ENCODE measurements around the gene PTPN2. TPM values are rescaled to one million over a fixed set of nuclear protein-coding genes. Genes with fewer than 3 reads are reported as not detected.
A peak's percentile ranks its signal among the peaks of the same experiment; 100 is the strongest.
"Not testable (repeated sequence)": the region's sequence is repeated elsewhere in the genome, so short reads cannot be mapped to it uniquely, and the experiment has no call there.

Gene PTPN2
- total and polyA plus RNA-seq, 2 donors = 27.0 to 36.9 TPM

DNA sequence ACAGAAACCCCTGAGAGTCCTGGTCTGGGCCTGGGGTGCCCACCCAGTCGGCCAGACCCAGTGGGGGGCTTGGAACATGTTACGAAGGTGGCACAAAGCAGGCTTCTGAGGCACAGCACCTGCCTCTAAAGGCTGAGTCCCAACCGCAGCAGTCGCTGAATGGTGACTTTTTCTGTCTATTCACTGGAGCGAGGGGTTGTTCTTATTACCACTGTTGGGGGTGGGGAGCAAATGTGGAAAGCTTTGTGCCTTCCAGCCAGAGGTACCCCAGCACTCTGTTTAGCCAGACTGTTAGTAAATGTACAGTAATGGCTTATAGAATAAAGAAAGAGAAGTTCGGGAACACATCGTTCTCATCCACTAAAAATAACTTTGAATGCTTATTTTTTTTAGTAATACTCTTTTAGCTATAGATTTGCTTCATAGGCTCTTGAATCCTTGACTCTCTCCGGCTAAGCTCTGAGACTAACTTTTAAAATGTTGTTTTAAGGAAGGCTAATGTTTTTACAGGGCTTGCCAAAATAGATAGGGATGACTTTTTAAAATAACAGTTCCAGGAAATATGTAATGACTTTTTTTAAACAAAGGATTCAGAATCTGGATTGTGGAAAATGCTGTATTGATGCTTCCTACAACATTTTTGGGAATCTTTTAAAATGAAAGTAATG is 23.4 kb upstream of the PTPN2 start:
- H3K4me1 ChIP-seq (ENCODE audit: insufficient read depth) = no peaks in the 10 kb centered on the region
- H3K36me3 ChIP-seq (ENCODE audit: insufficient read depth) = no peaks in the 10 kb centered on the region
- no peak overlapping the region for H3K27ac ChIP-seq (ENCODE audit: low read depth)
- peak; percentile 23 for DNase-seq (ENCODE audit: extremely low spot score)
- 19% methylated on average over 8 of the region's 8 CpGs for WGBS
- H3K4me3 ChIP-seq (ENCODE audit: low read depth, low read length) = no peak overlapping the region

DNA sequence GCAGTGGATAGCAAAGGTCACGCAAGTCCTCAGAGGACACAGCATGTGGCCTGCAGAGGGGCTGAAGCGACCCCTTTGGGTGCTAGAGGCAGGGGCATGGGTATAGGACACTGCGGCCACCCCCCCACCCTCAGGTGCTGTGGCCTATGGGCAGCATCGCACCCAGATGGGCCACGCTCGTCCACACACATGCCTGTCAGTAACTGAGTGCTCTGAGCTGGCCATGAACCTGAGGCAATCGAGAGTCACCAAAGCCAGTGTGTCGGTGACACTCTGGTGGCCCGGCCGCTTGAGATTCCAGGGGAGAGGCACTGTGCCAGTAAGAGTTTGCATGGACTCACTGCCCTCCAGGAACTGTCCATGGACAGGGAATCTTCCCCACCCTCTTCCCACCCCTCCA is 22.7 kb upstream of the PTPN2 start:
- WGBS = 71% methylated on average over 10 of the region's 10 CpGs
- no peak overlapping the region for H3K27ac ChIP-seq (ENCODE audit: low read depth)
- no peak for DNase-seq (ENCODE audit: extremely low spot score)
- H3K4me3 ChIP-seq (ENCODE audit: low read depth, low read length) = no peak overlapping the region
- no peaks in the 10 kb centered on the region for H3K4me1 ChIP-seq (ENCODE audit: insufficient read depth)
- H3K36me3 ChIP-seq (ENCODE audit: insufficient read depth) = no peaks in the 10 kb centered on the region

DNA sequence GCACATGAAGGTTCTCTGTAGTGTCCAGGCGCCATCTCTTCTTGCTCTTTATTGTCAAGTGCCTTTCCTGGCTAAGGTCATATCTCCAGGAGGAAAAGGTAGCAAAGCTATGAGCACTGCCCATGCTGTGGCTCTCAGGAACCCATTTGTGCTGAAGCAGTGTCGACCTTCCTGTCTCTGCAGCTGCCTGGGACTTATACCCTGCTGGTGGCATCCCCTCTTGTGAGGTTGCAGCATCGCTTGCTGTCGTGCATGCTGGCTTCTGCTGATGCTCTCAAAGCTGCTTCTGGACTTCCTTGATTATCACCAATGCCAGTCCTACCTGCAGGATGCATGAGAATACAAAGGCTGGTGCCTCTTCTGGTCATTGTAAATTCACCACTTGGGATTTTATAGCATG is 22.1 kb upstream of the PTPN2 start:
- 95% methylated on average over 4 of the region's 4 CpGs for WGBS
- no peak for DNase-seq (ENCODE audit: extremely low spot score)
- Histone ChIP-seq H3K36me3 (ENCODE audit: insufficient read depth) (no peaks in the 10 kb centered on the region), H3K27ac (ENCODE audit: low read depth) (no peak overlapping the region), H3K4me1 (ENCODE audit: insufficient read depth) (no peaks in the 10 kb centered on the region), H3K4me3 (ENCODE audit: low read depth, low read length) (no peak overlapping the region)

DNA sequence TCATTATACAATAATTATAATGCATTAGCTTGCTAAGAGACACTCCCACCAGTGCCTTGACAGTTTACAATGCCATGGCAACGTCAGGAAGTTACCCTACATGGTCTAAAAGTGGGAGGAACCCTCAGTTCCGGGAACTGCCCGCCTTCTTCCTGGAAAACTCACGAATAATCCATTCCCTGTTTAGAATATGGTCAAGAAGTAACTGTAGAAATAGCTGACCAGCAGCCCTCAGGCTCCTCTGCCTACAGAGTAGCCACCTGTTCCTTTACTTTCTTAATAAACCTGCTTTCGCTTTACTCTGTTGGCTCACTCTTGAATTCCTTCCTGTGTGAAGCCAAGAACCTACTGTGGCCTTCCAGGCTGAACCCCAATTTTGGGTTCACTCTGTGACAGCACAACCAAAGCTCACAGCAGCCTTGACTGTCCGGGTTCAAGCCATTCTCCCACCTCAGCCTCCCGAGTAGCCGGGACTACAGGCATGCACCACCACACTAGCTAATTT is 20.0 kb upstream of the PTPN2 start:
- no peak for DNase-seq (ENCODE audit: extremely low spot score)
- WGBS = 72% methylated on average over 8 of the region's 8 CpGs

DNA sequence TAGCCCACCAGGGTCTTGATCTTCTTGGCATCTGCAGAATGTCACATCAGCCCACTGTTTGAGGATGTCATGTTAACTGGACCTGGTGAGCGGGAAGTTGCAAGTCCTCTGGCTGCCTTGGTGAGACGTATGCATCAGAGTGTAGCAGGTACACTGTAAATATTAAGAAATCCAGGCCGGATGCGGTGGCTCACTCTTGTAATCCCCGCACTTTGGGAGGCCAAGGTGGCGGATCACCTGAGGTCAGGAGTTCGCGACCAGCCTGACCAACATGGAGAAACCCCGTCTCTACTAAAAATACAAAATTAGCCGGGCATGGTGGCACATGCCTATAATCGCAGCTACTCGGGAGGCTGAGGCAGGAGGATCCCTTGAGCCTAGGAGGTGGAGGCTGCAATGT is 17.2 kb upstream of the PTPN2 start:
- H3K4me1 ChIP-seq (ENCODE audit: insufficient read depth); H3K36me3 ChIP-seq (ENCODE audit: insufficient read depth); DNase-seq (ENCODE audit: extremely low spot score); H3K4me3 ChIP-seq (ENCODE audit: low read depth, low read length); H3K27ac ChIP-seq (ENCODE audit: low read depth): not testable (repeated sequence)
- WGBS = 94% methylated on average over 12 of the region's 12 CpGs

More for the DNA sequence above, 20.0 kb upstream of the PTPN2 start:
- no peaks in the 10 kb centered on the region for H3K4me1 ChIP-seq (ENCODE audit: insufficient read depth)
- no peaks in the 10 kb centered on the region for H3K36me3 ChIP-seq (ENCODE audit: insufficient read depth)
- H3K4me3 ChIP-seq (ENCODE audit: low read depth, low read length) = no peak overlapping the region
- H3K27ac ChIP-seq (ENCODE audit: low read depth) = no peak overlapping the region

DNA sequence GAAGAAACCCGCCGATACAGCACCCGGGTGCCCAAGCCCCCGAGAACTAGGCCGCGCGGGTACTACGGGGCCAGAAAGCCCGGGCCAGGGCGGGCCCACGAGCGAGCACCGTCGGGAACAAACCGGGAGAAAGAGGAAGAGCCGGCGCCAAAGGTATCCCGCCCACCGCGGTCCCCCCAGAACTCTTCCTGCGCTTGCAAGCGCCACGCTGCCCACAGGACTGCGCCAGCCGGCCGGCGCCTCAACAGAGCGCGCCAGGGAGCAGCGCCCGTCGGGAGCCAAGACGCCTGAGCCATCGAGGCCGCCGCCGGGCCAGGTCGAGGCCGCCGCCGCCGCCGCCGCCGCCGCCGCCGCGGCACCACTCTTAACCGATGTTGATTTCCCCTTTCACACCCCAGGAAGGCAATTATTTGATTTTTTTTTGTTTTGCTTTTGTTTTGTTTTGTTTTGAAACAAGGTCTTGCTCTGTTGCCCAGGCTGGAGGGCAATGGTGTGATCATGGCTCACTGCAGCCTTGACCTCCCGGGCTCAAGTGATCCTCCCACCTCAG is 12.8 kb upstream of the PTPN2 start:
- H3K4me1 ChIP-seq (ENCODE audit: insufficient read depth); DNase-seq (ENCODE audit: extremely low spot score); H3K4me3 ChIP-seq (ENCODE audit: low read depth, low read length); H3K36me3 ChIP-seq (ENCODE audit: insufficient read depth); H3K27ac ChIP-seq (ENCODE audit: low read depth): not testable (repeated sequence)
- 26% methylated on average over 43 of the region's 51 CpGs for WGBS

DNA sequence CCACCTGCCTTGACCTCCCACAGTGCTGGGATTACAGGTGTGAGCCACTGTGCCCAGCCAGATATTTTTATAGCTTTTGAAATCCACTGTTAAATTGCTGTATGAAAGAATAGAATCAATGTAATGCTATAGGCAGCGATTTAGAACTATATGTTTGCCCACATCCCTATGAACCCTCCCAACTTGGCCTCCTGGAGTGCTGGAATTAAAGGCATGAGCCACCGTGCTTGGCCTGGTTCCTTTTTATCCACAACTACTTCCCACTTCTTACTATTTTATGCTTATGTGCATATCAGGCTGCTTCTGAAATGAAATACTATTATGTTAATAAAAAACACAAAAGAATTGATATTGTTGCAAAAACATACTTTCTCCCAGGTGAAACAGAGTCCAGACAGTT is 11.6 kb upstream of the PTPN2 start:
- no peaks in the 10 kb centered on the region for H3K4me1 ChIP-seq (ENCODE audit: insufficient read depth)

DNA sequence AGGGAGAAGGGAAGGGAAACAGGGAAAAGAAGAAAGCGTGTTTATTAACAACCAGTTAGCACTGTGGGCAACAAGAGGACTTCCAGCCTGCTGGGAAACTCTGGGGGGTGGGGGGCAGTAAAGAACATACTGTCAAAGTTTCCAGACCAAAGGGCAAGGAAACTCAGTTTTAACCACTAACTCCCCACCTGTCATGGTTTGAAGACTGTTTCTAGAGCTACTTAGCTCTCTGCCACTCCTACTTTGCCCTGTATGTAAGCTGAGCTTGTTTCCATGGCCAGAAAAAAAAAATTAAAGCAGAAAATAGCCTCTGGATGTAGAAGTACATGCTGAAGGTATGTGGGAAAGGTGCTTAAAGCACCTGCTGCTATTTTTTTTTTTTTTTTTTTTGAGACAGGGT is 11.0 kb upstream of the PTPN2 start:
- H3K36me3 ChIP-seq (ENCODE audit: insufficient read depth) = no peaks in the 10 kb centered on the region
- WGBS = 85% methylated on average over 1 of the region's 1 CpG
- no peaks in the 10 kb centered on the region for H3K4me1 ChIP-seq (ENCODE audit: insufficient read depth)
- DNase-seq (ENCODE audit: extremely low spot score) = no peak
- no peak overlapping the region for H3K4me3 ChIP-seq (ENCODE audit: low read depth, low read length)
- no peak overlapping the region for H3K27ac ChIP-seq (ENCODE audit: low read depth)

More for the DNA sequence above, 11.6 kb upstream of the PTPN2 start:
- Histone ChIP-seq H3K36me3 (ENCODE audit: insufficient read depth) (no peaks in the 10 kb centered on the region), H3K4me3 (ENCODE audit: low read depth, low read length) (no peak overlapping the region), H3K27ac (ENCODE audit: low read depth) (no peak overlapping the region)
- no peak for DNase-seq (ENCODE audit: extremely low spot score)
- WGBS = 81% methylated on average over 2 of the region's 2 CpGs

DNA sequence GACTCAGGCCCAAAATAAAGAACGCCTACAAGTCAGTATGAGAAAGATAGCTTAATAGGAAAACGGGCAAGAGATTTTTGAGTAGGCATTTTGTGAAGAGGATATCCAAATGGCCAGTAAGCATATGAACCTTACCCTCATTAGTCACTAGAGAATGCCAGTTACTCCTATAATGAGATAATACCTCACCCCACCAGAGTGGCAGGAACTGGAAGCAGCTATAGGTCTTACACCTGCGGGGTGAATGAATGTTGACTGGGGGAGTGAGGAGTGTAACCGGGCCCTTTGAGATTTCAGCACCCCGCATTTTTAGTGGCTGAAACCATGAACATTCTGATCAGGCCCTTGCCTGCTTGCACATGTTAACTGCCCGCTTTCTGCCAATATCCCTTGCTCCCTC is 7.5 kb upstream of the PTPN2 start:
- Histone ChIP-seq H3K27ac (ENCODE audit: low read depth) (no peak overlapping the region), H3K4me3 (ENCODE audit: low read depth, low read length) (no peak overlapping the region), H3K4me1 (ENCODE audit: insufficient read depth) (no peaks in the 10 kb centered on the region), H3K36me3 (ENCODE audit: insufficient read depth) (no peaks in the 10 kb centered on the region)
- DNase-seq (ENCODE audit: extremely low spot score) = no peak
- WGBS = 84% methylated on average over 6 of the region's 6 CpGs

DNA sequence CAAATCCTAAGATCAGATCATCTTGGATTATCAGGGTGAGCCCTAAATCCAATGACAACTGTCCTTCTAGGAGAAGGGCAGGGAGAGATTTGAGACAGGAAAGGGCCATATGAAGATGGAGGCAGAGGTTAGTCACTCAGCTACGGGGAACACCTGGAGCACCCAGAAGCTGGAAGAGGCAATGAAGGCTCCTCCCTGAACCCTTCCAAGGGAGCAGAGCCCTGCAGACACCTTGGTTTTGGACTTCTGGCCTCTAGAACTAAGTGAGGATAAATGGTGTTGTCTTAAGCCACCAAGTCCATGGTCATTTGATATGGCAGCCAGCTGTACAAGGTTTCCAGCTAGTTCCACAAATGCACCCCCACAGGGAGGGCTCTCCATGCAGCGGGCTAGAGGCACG is 6.9 kb upstream of the PTPN2 start:
- Histone ChIP-seq H3K4me3 (ENCODE audit: low read depth, low read length) (no peak overlapping the region), H3K27ac (ENCODE audit: low read depth) (no peak overlapping the region), H3K36me3 (ENCODE audit: insufficient read depth) (no peaks in the 10 kb centered on the region), H3K4me1 (ENCODE audit: insufficient read depth) (no peaks in the 10 kb centered on the region)
- no peak for DNase-seq (ENCODE audit: extremely low spot score)
- 96% methylated on average over 3 of the region's 3 CpGs for WGBS

DNA sequence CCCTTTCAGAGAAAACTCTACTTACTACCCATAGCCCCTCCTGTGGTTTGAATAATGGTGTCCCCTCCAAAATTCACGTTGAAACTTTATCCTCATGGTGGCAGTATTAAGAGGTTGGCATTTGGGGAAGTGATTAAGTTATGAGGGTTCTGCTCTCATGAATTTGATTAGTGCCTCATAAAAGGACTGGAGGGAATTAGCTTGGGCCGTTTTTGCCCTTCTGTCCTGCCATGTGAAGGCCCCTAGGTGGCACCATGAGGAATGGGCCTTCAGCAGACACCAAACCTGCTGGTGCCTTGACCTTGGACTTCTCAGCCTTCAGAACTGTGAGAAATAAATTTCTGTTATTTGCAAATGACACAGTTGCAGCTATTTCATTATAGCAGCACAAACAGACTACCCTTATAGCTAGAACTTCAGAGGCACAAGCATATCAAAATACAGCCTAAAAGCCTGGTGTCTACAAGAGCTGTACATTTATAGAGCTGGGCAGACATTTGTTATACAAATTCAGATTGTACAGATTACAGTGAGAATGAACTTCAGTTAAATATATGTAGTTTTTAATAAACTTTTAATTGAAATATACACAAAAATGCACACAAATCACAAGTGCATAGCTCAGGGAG is 2.6 kb upstream of the PTPN2 start:
- Histone ChIP-seq H3K4me1 (ENCODE audit: insufficient read depth) (no peaks in the 10 kb centered on the region), H3K36me3 (ENCODE audit: insufficient read depth) (no peaks in the 10 kb centered on the region), H3K4me3 (ENCODE audit: low read depth, low read length) (no peak overlapping the region), H3K27ac (ENCODE audit: low read depth) (no peak overlapping the region)
- no peak for DNase-seq (ENCODE audit: extremely low spot score)
- WGBS = 20% methylated on average over 2 of the region's 2 CpGs

DNA sequence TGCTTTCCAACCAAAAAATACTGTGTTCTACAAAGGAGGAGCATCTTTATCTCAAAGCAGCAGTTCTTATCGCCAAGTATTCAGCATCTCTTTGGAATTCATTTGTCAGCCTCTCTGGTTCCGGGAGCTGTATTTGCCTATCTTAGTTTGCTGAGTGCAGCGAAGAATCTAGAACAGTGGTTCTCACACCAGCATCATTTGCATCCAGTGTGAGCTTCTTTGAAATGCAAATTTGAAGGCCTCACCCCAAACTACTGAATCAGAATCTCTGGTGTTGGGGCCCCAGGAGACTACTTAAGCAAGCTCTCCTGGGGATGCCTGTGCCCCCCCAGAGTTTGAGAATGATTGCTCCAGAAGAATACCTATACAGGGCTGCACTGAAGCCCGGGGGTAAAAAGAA is 1.5 kb upstream of the PTPN2 start:
- Histone ChIP-seq H3K36me3 (ENCODE audit: insufficient read depth) (no peaks in the 10 kb centered on the region), H3K4me1 (ENCODE audit: insufficient read depth) (no peaks in the 10 kb centered on the region), H3K4me3 (ENCODE audit: low read depth, low read length) (no peak overlapping the region), H3K27ac (ENCODE audit: low read depth) (no peak overlapping the region)
- 67% methylated on average over 4 of the region's 4 CpGs for WGBS
- no peak for DNase-seq (ENCODE audit: extremely low spot score)

DNA sequence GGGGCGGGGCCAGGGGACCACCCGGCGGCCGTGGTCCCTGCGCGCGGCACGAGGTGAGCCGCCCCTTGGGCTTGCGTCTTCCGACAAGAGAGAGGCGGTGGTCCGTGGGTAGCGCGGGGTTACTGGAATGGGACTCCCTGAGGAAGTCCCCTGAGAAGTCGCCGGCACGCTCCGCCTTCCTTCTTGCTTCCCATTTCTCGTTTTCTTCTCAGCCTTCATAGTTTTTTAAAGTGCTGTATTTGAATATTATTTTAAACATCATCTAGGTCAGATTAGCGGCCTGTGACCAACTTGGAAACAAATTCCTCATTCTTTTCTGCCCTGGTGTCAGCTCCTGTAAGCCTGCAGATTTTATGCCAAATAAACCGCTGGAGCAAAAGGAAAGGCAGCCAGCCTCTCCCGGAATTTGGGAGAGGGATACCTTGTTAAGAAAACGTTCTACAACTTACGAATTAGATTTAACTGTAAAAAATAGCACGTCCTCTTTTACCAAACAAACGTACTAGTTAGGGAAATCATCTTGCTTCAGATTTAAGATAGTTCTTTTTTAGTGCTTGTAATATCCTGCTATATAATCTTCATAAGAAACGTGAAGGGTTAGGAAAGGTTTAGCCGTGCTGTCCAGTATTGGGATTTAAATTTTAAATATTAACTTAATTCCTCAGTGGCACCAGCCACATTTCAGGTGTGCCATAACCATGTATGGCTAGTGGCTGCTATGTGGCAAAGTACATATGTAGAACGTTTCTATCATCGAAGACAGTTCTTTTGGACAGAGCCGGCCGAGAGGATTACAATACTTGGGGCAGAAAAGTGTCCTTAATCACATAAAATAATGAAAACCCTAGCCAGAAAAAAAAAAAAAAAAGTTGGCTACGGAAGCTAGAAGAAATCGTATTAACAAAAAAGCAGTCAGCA is 628 bp upstream of the PTPN2 start:
- WGBS = 14% methylated on average over 35 of the region's 35 CpGs

More for the DNA sequence above, 628 bp upstream of the PTPN2 start:
- Histone ChIP-seq H3K4me3 (ENCODE audit: low read depth, low read length) (peak overlapping the region; percentile 80), H3K4me1 (ENCODE audit: insufficient read depth) (peaks cover 1% of the 10 kb centered on the region), H3K36me3 (ENCODE audit: insufficient read depth) (no peaks in the 10 kb centered on the region), H3K27ac (ENCODE audit: low read depth) (peak overlapping the region; percentile 90)
- no peak for DNase-seq (ENCODE audit: extremely low spot score)
